Astrocyte (in vitro differentiated cells and primary cell): Measurements from ENCODE around the gene SNRPD3. TPM values are rescaled to one million over a fixed set of nuclear protein-coding genes. Genes with fewer than 3 reads are reported as not detected.

ENCODE experiments used
- DNase-seq: peaks from one replicate; pipeline ENCODE4 v3.0.0-alpha.2; 2010; ENCODE audit warnings: low read depth
- FAIRE-seq: peaks from 2 replicates; lab custom pipeline; 2011; peaks lifted over from hg19 to GRCh38; lab: Jason Lieb, UNC
- H2AFZ ChIP-seq: 2 replicates; pipeline ENCODE4 v1.6.0; 2012; ENCODE audit warnings: low read depth, low read length, inconsistent platforms
- H3K27ac ChIP-seq: 2 replicates; pipeline ENCODE4 v1.5.1; 2011; ENCODE audit warnings: low read depth, low read length, inconsistent platforms
- H3K27me3 ChIP-seq: 2 replicates; pipeline ENCODE4 v1.6.0; 2011; ENCODE audit warnings: low read length, inconsistent platforms; ENCODE audit not compliant: insufficient read depth
- H3K36me3 ChIP-seq: 2 replicates; pipeline ENCODE4 v1.5.1; 2011; ENCODE audit warnings: low read length, inconsistent platforms; ENCODE audit not compliant: insufficient read depth
- H3K4me1 ChIP-seq: 2 replicates; pipeline ENCODE4 v1.5.1; 2011; ENCODE audit warnings: low read length, inconsistent platforms; ENCODE audit not compliant: insufficient read depth
- H3K4me2 ChIP-seq: 2 replicates; pipeline ENCODE4 v1.6.0; 2012; ENCODE audit warnings: low read length, inconsistent platforms
- H3K4me3 ChIP-seq: 2 replicates; pipeline ENCODE4 v1.5.1; 2011; ENCODE audit warnings: low read depth, mild to moderate bottlenecking, low read length, inconsistent platforms; ENCODE audit not compliant: insufficient read depth
- H3K79me2 ChIP-seq: 2 replicates; pipeline ENCODE4 v1.6.0; 2012; ENCODE audit warnings: mild to moderate bottlenecking, low read length, inconsistent platforms; ENCODE audit not compliant: insufficient read depth
- H3K9ac ChIP-seq: 2 replicates; pipeline ENCODE4 v1.6.0; 2012; ENCODE audit warnings: mild to moderate bottlenecking, low read length, inconsistent platforms
- H3K9me3 ChIP-seq: 2 replicates; pipeline ENCODE4 v1.5.1; 2012; ENCODE audit warnings: low read depth, mild to moderate bottlenecking, low read length, inconsistent platforms; ENCODE audit not compliant: insufficient read depth
- H4K20me1 ChIP-seq: 2 replicates; pipeline ENCODE4 v1.6.0; 2012; ENCODE audit warnings: low read length, inconsistent platforms; ENCODE audit not compliant: insufficient read depth
- H3K27ac Mint-ChIP-seq: one replicate; pipeline ENCODE4 v1.8.0; 2021; ENCODE audit warnings: mild to moderate bottlenecking, mixed read lengths; ENCODE audit not compliant: unreplicated experiment
- H3K27me3 Mint-ChIP-seq: one replicate; pipeline ENCODE4 v1.8.0; 2021; ENCODE audit warnings: low read depth, mixed read lengths; ENCODE audit not compliant: unreplicated experiment
- H3K36me3 Mint-ChIP-seq: one replicate; pipeline ENCODE4 v1.8.0; 2021; ENCODE audit warnings: low read depth, mixed read lengths; ENCODE audit not compliant: unreplicated experiment
- H3K4me1 Mint-ChIP-seq: one replicate; pipeline ENCODE4 v1.8.0; 2021; ENCODE audit warnings: low read depth, mixed read lengths; ENCODE audit not compliant: unreplicated experiment
- H3K4me3 Mint-ChIP-seq: one replicate; pipeline ENCODE4 v1.8.0; 2021; ENCODE audit warnings: mild to moderate bottlenecking, moderate library complexity, mixed read lengths; ENCODE audit not compliant: unreplicated experiment
- H3K9me3 Mint-ChIP-seq: one replicate; pipeline ENCODE4 v1.8.0; 2021; ENCODE audit warnings: mild to moderate bottlenecking, mixed read lengths; ENCODE audit not compliant: unreplicated experiment
- CTCF ChIP-seq: IDR thresholded peaks from 2 replicates; pipeline ENCODE4 v1.5.1; 2011; ENCODE audit warnings: low read depth, mild to moderate bottlenecking, inconsistent platforms, low read length, moderate library complexity; ENCODE audit not compliant: insufficient read depth
- EZH2 ChIP-seq: IDR thresholded peaks from 2 replicates; pipeline ENCODE4 v1.6.1; 2012; ENCODE audit warnings: mild to moderate bottlenecking, low read length, inconsistent platforms; ENCODE audit not compliant: insufficient read depth
- total RNA-seq: library from RNA; stranded (reverse); gene quantifications from 2 replicates; pipeline ENCODE4 v1.2.1, GENCODE V29; 2021

Gene SNRPD3
- total RNA-seq, 1 donor from 2014 or later, result 97.3 TPM

GRCh38 chr22:24579258-24579601 is 23.4 kb downstream of the SNRPD3 start:
- Histone ChIP-seq H3K36me3 (no peaks in the 10 kb centered on the region), H3K79me2 (no peaks in the 10 kb centered on the region), H3K9me3 (no peaks in the 10 kb centered on the region), H3K4me2 (no peak overlapping the region), H2AFZ (no peak overlapping the region), H4K20me1 (no peaks in the 10 kb centered on the region), H3K27me3 (no peaks in the 10 kb centered on the region), H3K9ac (no peak overlapping the region), H3K27ac (no peak overlapping the region), H3K4me1 (peaks cover 10% of the 10 kb centered on the region), H3K4me3 (no peak overlapping the region)
- no peaks in the 10 kb centered on the region for H3K9me3 Mint-ChIP-seq
- H3K4me1 Mint-ChIP-seq, result peaks cover 8% of the 10 kb centered on the region
- no peak overlapping the region for H3K27ac Mint-ChIP-seq
- no peak for DNase-seq
- H3K36me3 Mint-ChIP-seq, result peaks cover 12% of the 10 kb centered on the region
- TF ChIP-seq EZH2, result no peak
- no peak for TF ChIP-seq CTCF
- no peak for FAIRE-seq
- H3K27me3 Mint-ChIP-seq, result no peaks in the 10 kb centered on the region
- no peak overlapping the region for H3K4me3 Mint-ChIP-seq

DNA sequence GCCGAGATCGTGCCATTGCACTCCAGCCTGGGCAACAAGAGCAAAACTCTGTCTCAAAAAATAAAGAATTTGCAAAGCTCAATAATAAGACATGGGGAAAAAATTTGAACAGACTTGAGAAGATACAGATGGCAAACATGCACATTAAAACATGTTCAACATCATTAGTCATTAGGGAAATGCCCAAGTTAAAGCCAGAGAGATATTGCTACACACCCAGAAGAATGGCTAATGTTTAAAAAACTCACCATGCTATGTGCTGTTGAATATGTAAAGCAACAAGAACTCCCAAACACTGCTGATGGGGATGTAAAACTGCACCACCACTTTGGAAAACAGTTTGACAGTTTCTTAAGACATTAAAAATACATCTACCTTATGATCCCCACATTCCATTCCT is 24.5 kb downstream of the SNRPD3 start:
- Mint-ChIP-seq H3K27me3 (no peaks in the 10 kb centered on the region), H3K4me3 (no peak overlapping the region), H3K4me1 (peaks cover 8% of the 10 kb centered on the region), H3K27ac (no peak overlapping the region), H3K9me3 (no peaks in the 10 kb centered on the region), H3K36me3 (peaks cover 7% of the 10 kb centered on the region)
- H4K20me1 ChIP-seq, result no peaks in the 10 kb centered on the region
- H3K79me2 ChIP-seq, result no peaks in the 10 kb centered on the region
- H3K4me1 ChIP-seq, result peaks cover 10% of the 10 kb centered on the region
- no peak overlapping the region for H3K4me3 ChIP-seq
- no peak overlapping the region for H2AFZ ChIP-seq
- H3K9ac ChIP-seq, result no peak overlapping the region
- TF ChIP-seq CTCF (no peak), EZH2 (no peak)
- H3K9me3 ChIP-seq, result no peaks in the 10 kb centered on the region
- no peak overlapping the region for H3K4me2 ChIP-seq
- DNase-seq (peak; percentile 52), FAIRE-seq (no peak)
- H3K27me3 ChIP-seq, result no peaks in the 10 kb centered on the region
- no peak overlapping the region for H3K27ac ChIP-seq
- no peaks in the 10 kb centered on the region for H3K36me3 ChIP-seq

DNA sequence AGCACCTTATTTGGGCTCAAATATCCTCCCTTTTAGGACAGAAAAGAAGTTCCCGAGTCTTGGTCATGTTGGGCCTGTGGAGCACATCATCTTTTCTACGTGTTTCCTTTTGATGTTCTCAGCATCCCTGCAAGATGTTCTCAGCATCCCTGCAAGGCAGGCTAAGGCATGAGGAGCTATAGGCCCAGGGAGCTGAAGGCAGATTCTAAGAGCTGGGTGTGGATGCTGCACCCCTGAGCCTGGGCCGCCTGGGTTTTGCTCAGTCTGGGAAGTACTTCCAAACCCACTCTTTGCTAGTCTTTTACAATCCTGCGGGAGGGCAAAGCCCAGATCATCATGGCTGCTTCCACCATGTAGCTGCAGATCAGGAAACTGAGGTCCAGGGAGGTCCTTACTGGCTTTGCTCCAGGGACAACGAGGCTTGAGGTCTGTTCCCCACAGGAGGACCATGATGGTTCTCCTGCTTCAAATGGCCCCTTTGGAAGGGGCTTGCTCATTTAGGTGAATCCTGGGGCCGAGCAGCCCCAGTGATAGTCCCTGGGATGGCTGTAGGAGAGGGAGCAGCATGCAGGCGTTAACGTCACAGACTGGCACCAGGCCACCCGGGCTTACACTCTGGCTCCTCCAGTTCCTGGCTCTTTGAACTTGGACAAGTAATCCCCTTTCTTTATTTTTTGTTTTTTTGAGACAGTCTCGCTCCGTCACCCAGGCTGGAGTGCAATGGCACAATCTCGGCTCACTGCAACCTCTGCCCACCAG is 26.4 kb downstream of the SNRPD3 start:
- H3K27me3 ChIP-seq, result no peaks in the 10 kb centered on the region
- H2AFZ ChIP-seq, result no peak overlapping the region
- no peak overlapping the region for H3K4me3 Mint-ChIP-seq
- FAIRE-seq (no peak), DNase-seq (no peak)
- no peak overlapping the region for H3K4me3 ChIP-seq
- peaks cover 7% of the 10 kb centered on the region for H3K36me3 Mint-ChIP-seq
- no peaks in the 10 kb centered on the region for H3K9me3 Mint-ChIP-seq
- no peaks in the 10 kb centered on the region for H3K27me3 Mint-ChIP-seq
- peaks cover 8% of the 10 kb centered on the region for H3K4me1 Mint-ChIP-seq
- H3K27ac ChIP-seq, result no peak overlapping the region
- no peak overlapping the region for H3K4me2 ChIP-seq
- no peak overlapping the region for H3K27ac Mint-ChIP-seq
- H3K9ac ChIP-seq, result no peak overlapping the region
- TF ChIP-seq EZH2, result no peak
- no peak for TF ChIP-seq CTCF
- H3K4me1 ChIP-seq, result peaks cover 10% of the 10 kb centered on the region
- no peaks in the 10 kb centered on the region for H3K79me2 ChIP-seq
- no peaks in the 10 kb centered on the region for H4K20me1 ChIP-seq
- H3K36me3 ChIP-seq, result no peaks in the 10 kb centered on the region
- no peaks in the 10 kb centered on the region for H3K9me3 ChIP-seq
